HG03095 (cell line): ENCODE results near the gene IKBKG.
"Not testable (repeated sequence)": the region's sequence is repeated elsewhere in the genome, so short reads cannot be mapped to it uniquely, and the experiment has no call there.

Source experiments
- ATAC-seq: cut with Tn5 transposase; IDR thresholded peaks from one replicate; pipeline ENCODE4 v1.9.1; 2021; ENCODE audit warnings: moderate library complexity; ENCODE audit not compliant: unreplicated experiment

IKBKG gene

GRCh38 chrX:154552112-154552806, 4.8 kb downstream of the IKBKG start:
- ATAC-seq: not testable (repeated sequence)

- ATAC-seq: not testable (repeated sequence)
Observed at GRCh38 chrX:154558060-154558690, 10.8 kb downstream of the IKBKG start.

- not testable (repeated sequence) for ATAC-seq
Observed at GRCh38 chrX:154558896-154559295, 11.5 kb downstream of the IKBKG start.

GRCh38 chrX:154560326-154560725, 12.9 kb downstream of the IKBKG start:
- not testable (repeated sequence) for ATAC-seq

- ATAC-seq: not testable (repeated sequence)
Observed at GRCh38 chrX:154562295-154562694, 14.9 kb downstream of the IKBKG start.

GRCh38 chrX:154570361-154570760, 22.9 kb downstream of the IKBKG start:
- ATAC-seq: not testable (repeated sequence)

- ATAC-seq: not testable (repeated sequence)
Observed at GRCh38 chrX:154573061-154573460, 25.6 kb downstream of the IKBKG start.

GRCh38 chrX:154575076-154575475, 27.7 kb downstream of the IKBKG start:
- not testable (repeated sequence) for ATAC-seq

GRCh38 chrX:154582994-154583393, 35.6 kb downstream of the IKBKG start:
- not testable (repeated sequence) for ATAC-seq

GRCh38 chrX:154584585-154585183, 37.3 kb downstream of the IKBKG start, which contains the start of gene CTAG1A:
Gene CTAG1A, plus strand, starts transcription at chrX:154585133. Its CDS starts 74 bp downstream, at chrX:154585207.
- ATAC-seq: not testable (repeated sequence)

GRCh38 chrX:154590415-154590814, 43.0 kb downstream of the IKBKG start:
- ATAC-seq: not testable (repeated sequence)

- no peak for ATAC-seq
Observed at GRCh38 chrX:154592505-154592904, 45.1 kb downstream of the IKBKG start.

- ATAC-seq: no peak
Observed at GRCh38 chrX:154593201-154593600, 45.8 kb downstream of the IKBKG start.

GRCh38 chrX:154594491-154594890, 47.1 kb downstream of the IKBKG start:
- ATAC-seq: no peak

GRCh38 chrX:154595559-154596249, 48.3 kb downstream of the IKBKG start:
- ATAC-seq: no peak

GRCh38 chrX:154596290-154596929, 49.0 kb downstream of the IKBKG start:
- ATAC-seq: no peak

GRCh38 chrX:154597221-154597620, 49.8 kb downstream of the IKBKG start:
- no peak for ATAC-seq

- no peak for ATAC-seq
Observed at GRCh38 chrX:154598656-154599055, 51.2 kb downstream of the IKBKG start.

- no peak for ATAC-seq
Observed at GRCh38 chrX:154599531-154599930, 52.1 kb downstream of the IKBKG start.

GRCh38 chrX:154600759-154601374, 53.4 kb downstream of the IKBKG start:
- no peak for ATAC-seq
